BLaER1 treated with 17β-estradiol and CSF1 and Interleukin-3, amounts not matched to agents 10 nM and 100 nM (cell line): ENCODE measurements around the gene LHX4.

Experiments used
- H3K27ac ChIP-seq, 11 experiments: shearing (Covaris generic); formaldehyde crosslinking; 2 replicates each; pipeline ENCODE4 v1.8.1; 2022
- H3K27me3 ChIP-seq, 11 experiments: shearing (Covaris generic); formaldehyde crosslinking; 2 replicates each; pipeline ENCODE4 v1.8.1; 2022
- H3K36me3 ChIP-seq, 11 experiments: shearing (Covaris generic); formaldehyde crosslinking; 2 replicates each; pipeline ENCODE4 v1.8.1; 2022
- H3K4me1 ChIP-seq, 10 experiments: shearing (Covaris generic); formaldehyde crosslinking; 2 replicates each; pipeline ENCODE4 v1.8.1; 2022
- H3K4me2 ChIP-seq, 11 experiments: shearing (Covaris generic); formaldehyde crosslinking; 2 replicates each; pipeline ENCODE4 v1.8.1; 2022
- H3K4me3 ChIP-seq, 10 experiments: shearing (Covaris generic); formaldehyde crosslinking; 2 replicates each; pipeline ENCODE4 v1.8.1; 2022
- H3K9ac ChIP-seq, 11 experiments: shearing (Covaris generic); formaldehyde crosslinking; 2 replicates each; pipeline ENCODE4 v1.8.1; 2022
- H3K9me3 ChIP-seq, 11 experiments: shearing (Covaris generic); formaldehyde crosslinking; replicated peaks in 1 of 11; 2 replicates each; pipeline ENCODE4 v1.8.1; 2022
- H4K20me1 ChIP-seq, 11 experiments: shearing (Covaris generic); formaldehyde crosslinking; 2 replicates each; pipeline ENCODE4 v1.8.1; 2022
- Cebpa-rat ChIP-seq, 11 experiments: shearing (Covaris generic); IDR thresholded peaks; 2 replicates each; pipeline ENCODE4 v1.8.1; 2022

The LHX4 gene

GRCh38 chr1:180247580-180247979, 17.5 kb downstream of the LHX4 start:
- peaks cover 0 to 9% (median 6%) of the 10 kb centered on the region in 10 experiments; a peak in 9 of 20 replicates for H3K4me1 ChIP-seq
- H4K20me1 ChIP-seq: peaks cover 0 to 8% (median 0%) of the 10 kb centered on the region in 11 experiments; a peak in 2 of 22 replicates
- H3K9me3 ChIP-seq: no peaks in the 10 kb centered on the region
- no peak overlapping the region for H3K4me3 ChIP-seq
- TF ChIP-seq Cebpa-rat (IDR thresholded peaks at IDR 0.05): no peak
- peaks cover 7 to 17% (median 13%) of the 10 kb centered on the region in 11 experiments; a peak in 20 of 22 replicates for H3K27me3 ChIP-seq
- no peak overlapping the region for H3K9ac ChIP-seq
- H3K4me2 ChIP-seq: no peak overlapping the region
- H3K27ac ChIP-seq: no peak overlapping the region
- H3K36me3 ChIP-seq: no peaks in the 10 kb centered on the region

- no peak for TF ChIP-seq Cebpa-rat (IDR thresholded peaks at IDR 0.05)
- Histone ChIP-seq H3K9me3 (no peaks in the 10 kb centered on the region), H4K20me1 (peaks cover 0 to 8% (median 0%) of the 10 kb centered on the region in 11 experiments; a peak in 2 of 22 replicates), H3K9ac (no peak overlapping the region), H3K27ac (no peak overlapping the region), H3K4me3 (no peak overlapping the region), H3K36me3 (no peaks in the 10 kb centered on the region), H3K4me2 (no peak overlapping the region), H3K4me1 (peaks cover 0 to 9% (median 6%) of the 10 kb centered on the region in 10 experiments; a peak in 9 of 20 replicates), H3K27me3 (peaks cover under 1 to 11% (median 7%) of the 10 kb centered on the region in 11 experiments; a peak in 19 of 22 replicates)
Observed at GRCh38 chr1:180248176-180248575, 18.1 kb downstream of the LHX4 start.

DNA sequence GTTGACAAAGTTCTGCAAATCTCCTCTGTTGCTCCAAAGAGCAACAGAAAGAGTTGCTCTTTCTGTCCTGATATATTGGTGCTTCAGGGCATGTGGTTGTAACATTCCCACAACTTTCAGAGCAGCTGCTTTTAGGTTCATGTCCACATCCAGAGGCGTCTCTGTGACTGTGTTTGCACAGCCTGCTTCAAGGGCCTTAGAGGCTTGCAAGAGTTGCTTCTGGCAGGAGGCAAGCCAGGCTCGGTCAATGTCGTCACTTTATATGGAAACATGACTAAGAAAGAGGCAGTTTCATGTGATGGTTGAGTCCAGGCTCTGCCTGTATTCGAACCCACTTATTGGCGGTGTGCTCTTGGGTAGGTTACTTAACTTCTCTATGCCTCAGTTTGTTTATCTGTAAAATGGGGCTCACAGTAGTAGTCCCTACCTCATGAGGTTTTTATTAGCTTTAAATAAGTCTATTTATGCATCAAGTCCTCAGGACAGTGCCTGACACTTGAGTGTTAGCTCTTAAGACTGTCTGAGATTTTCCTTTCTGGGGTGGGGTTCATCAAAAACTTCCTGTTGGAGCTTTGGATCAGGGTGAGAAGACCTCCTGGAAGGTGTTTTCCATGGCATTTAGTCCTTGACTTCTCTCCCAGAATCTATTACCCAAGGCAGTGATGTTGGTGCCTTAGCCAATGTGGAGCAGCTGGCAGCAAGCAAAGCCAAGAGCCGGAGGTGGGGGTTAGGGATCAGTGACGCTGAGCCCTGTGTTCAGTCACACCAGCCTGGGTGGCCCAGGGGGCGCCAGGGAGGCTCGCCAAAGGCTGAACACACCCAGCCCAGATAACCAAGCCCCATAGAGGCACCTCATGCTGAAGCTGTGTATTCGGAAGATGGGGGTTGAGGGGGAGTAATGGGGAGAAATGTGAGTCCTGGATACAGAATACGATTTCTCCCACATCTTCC, 18.9 kb downstream of the LHX4 start:
- peaks cover 0 to 9% (median 6%) of the 10 kb centered on the region in 10 experiments; a peak in 9 of 20 replicates for H3K4me1 ChIP-seq
- H3K27ac ChIP-seq: no peak overlapping the region
- H3K9ac ChIP-seq: no peak overlapping the region
- peaks cover 0 to 9% (median 0%) of the 10 kb centered on the region in 11 experiments; a peak in 5 of 22 replicates for H4K20me1 ChIP-seq
- peaks cover 0 to 4% (median 0%) of the 10 kb centered on the region in 11 experiments; a peak in 3 of 22 replicates for H3K27me3 ChIP-seq
- no peaks in the 10 kb centered on the region for H3K36me3 ChIP-seq
- no peak overlapping the region for H3K4me2 ChIP-seq
- no peak for TF ChIP-seq Cebpa-rat (IDR thresholded peaks at IDR 0.05)
- H3K4me3 ChIP-seq: no peak overlapping the region
- no peaks in the 10 kb centered on the region for H3K9me3 ChIP-seq

- Histone ChIP-seq H3K36me3 (no peaks in the 10 kb centered on the region), H3K27ac (no peak overlapping the region), H3K4me3 (no peak overlapping the region), H3K4me1 (peaks cover 0 to 7% (median 7%) of the 10 kb centered on the region in 10 experiments; a peak in 11 of 20 replicates), H3K9me3 (no peaks in the 10 kb centered on the region), H3K27me3 (peaks cover 0 to 13% (median 0%) of the 10 kb centered on the region in 11 experiments; a peak in 4 of 22 replicates), H3K4me2 (no peak overlapping the region), H4K20me1 (peaks cover 0 to 14% (median 0%) of the 10 kb centered on the region in 11 experiments; a peak in 6 of 22 replicates), H3K9ac (no peak overlapping the region)
- TF ChIP-seq Cebpa-rat (IDR thresholded peaks at IDR 0.05): no peak
Observed at GRCh38 chr1:180249725-180250498, 19.8 kb downstream of the LHX4 start.

- Histone ChIP-seq H4K20me1 (peaks cover 0 to 16% (median 0%) of the 10 kb centered on the region in 11 experiments; a peak in 5 of 22 replicates), H3K9me3 (no peaks in the 10 kb centered on the region), H3K4me2 (no peak overlapping the region), H3K4me3 (no peak overlapping the region), H3K36me3 (no peaks in the 10 kb centered on the region), H3K9ac (no peak overlapping the region), H3K27ac (no peak overlapping the region), H3K4me1 (peaks cover 0 to 10% (median 9%) of the 10 kb centered on the region in 10 experiments; a peak in 13 of 20 replicates), H3K27me3 (peaks cover 0 to 18% (median 0%) of the 10 kb centered on the region in 11 experiments; a peak in 6 of 22 replicates)
- no peak for TF ChIP-seq Cebpa-rat (IDR thresholded peaks at IDR 0.05)
Observed at GRCh38 chr1:180250499-180250770, 20.4 kb downstream of the LHX4 start.

DNA sequence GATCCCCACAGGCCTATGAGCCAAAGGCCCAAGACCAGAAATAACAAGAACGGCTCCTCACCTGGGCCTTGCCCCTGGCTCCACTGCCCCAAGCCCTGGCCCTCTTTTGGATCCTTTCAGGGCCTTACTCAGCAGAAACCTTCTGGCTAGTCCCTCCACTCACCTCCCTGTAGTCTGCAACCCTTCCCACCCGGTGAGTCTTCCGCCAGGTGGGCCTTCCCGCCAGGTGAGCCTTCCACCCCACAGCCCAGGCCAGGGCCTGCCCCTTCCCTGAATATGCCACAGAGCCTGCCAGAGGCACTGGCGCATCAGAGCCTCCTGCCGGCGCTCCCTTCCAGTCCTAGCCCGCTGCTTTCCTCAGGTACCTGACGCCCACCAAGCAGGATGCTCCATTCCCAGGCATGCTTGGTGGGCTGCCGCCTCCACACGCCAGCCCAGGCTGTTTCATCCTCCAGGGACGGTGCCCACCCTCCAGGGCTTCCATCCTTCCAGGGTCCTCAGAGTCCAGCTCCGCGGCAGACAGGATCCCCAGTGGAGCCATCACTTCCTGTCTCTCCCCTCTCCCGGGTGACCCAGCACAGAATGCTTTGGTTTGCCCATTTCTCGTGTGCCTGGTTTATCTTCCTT, 20.9 kb downstream of the LHX4 start:
- H3K4me3 ChIP-seq: no peak overlapping the region
- H3K9me3 ChIP-seq: no peaks in the 10 kb centered on the region
- no peak overlapping the region for H3K27ac ChIP-seq
- H4K20me1 ChIP-seq: peaks cover 0 to 16% (median 0%) of the 10 kb centered on the region in 11 experiments; a peak in 6 of 22 replicates
- TF ChIP-seq Cebpa-rat (IDR thresholded peaks at IDR 0.05): no peak
- H3K4me2 ChIP-seq: no peak overlapping the region
- peaks cover 0 to 15% (median 14%) of the 10 kb centered on the region in 10 experiments; a peak in 13 of 20 replicates for H3K4me1 ChIP-seq
- H3K36me3 ChIP-seq: no peaks in the 10 kb centered on the region
- H3K9ac ChIP-seq: no peak overlapping the region
- H3K27me3 ChIP-seq: peaks cover 0 to 24% (median 0%) of the 10 kb centered on the region in 11 experiments; a peak in 6 of 22 replicates

- H3K4me1 ChIP-seq: peaks cover 0 to 19% (median 15%) of the 10 kb centered on the region in 10 experiments; a peak in 13 of 20 replicates
- H3K27ac ChIP-seq: no peak overlapping the region
- H3K9ac ChIP-seq: no peak overlapping the region
- TF ChIP-seq Cebpa-rat (IDR thresholded peaks at IDR 0.05): no peak
- peaks cover 0 to 16% (median 0%) of the 10 kb centered on the region in 11 experiments; a peak in 6 of 22 replicates for H4K20me1 ChIP-seq
- no peaks in the 10 kb centered on the region for H3K9me3 ChIP-seq
- no peaks in the 10 kb centered on the region for H3K36me3 ChIP-seq
- H3K4me2 ChIP-seq: no peak overlapping the region
- H3K27me3 ChIP-seq: peaks cover 0 to 24% (median 0%) of the 10 kb centered on the region in 11 experiments; a peak in 6 of 22 replicates
- no peak overlapping the region for H3K4me3 ChIP-seq
Observed at GRCh38 chr1:180251526-180252305, 21.7 kb downstream of the LHX4 start.
